ENCODE measurements around the gene CEP63.

DNA sequence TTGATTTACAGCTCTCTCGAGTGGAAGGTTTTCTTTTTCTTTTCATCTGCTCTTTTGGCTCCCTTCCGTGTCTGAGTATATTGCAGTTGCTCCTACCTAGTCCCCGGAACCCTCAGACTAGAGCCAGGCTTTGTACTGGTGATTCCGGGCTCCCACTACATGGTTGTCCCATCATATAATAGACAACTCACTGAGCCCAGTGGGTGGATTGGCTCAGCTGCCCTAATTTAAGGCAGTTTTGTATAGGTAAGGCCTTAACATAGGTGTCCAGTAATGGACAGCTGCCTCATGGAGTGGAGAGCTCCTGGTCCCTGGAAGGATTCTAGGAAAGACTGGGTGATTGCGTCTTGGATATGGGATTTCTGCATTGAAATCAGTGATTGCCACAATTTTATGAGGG, 106.9 kb downstream of the CEP63 start:
- TF ChIP-seq, protein P1, sequence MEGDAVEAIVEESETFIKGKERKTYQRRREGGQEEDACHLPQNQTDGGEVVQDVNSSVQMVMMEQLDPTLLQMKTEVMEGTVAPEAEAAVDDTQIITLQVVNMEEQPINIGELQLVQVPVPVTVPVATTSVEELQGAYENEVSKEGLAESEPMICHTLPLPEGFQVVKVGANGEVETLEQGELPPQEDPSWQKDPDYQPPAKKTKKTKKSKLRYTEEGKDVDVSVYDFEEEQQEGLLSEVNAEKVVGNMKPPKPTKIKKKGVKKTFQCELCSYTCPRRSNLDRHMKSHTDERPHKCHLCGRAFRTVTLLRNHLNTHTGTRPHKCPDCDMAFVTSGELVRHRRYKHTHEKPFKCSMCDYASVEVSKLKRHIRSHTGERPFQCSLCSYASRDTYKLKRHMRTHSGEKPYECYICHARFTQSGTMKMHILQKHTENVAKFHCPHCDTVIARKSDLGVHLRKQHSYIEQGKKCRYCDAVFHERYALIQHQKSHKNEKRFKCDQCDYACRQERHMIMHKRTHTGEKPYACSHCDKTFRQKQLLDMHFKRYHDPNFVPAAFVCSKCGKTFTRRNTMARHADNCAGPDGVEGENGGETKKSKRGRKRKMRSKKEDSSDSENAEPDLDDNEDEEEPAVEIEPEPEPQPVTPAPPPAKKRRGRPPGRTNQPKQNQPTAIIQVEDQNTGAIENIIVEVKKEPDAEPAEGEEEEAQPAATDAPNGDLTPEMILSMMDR (conservative IDR thresholded peaks at IDR 0.05) = no peak
- no peak for TF ChIP-seq ZFX (IDR thresholded peaks at IDR 0.05)

Data from C4-2B (cell line).